ENCODE measurements around the gene CISH. TPM values are rescaled to one million over a fixed set of nuclear protein-coding genes. Genes with fewer than 3 reads are reported as not detected.

The CISH gene
- total and polyA plus RNA-seq, 4 donors = 4.7 to 32.5 (median 24.3) TPM

DNA sequence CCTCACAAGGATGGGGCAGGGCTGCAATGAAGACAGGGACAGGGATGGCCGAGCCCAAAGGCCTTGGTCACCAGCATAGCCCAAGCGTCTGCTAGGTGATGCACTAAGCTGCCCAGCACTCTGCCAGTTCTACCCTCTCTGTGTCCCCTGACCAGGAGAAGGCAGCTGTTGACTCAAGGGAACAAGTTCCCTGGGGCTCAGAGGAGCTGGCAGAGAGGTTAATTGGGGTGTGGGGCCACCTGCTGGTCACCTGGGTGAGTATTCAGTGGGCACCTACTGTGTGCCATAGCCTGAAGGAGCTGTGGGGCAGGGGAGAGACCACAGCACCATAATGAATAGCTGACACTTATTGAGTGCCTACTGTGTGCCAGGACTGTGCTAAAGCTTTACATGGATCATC, 41.1 kb upstream of the CISH start:
- TF ChIP-seq NR2F2 (IDR thresholded peaks at IDR 0.05) = no peak
- TF ChIP-seq RXRA (IDR thresholded peaks at IDR 0.05) = no peak
- no peak for TF ChIP-seq FOXA2 (IDR thresholded peaks at IDR 0.05)
- no peak for TF ChIP-seq SP1 (IDR thresholded peaks at IDR 0.05)
- TF ChIP-seq RAD21 (IDR thresholded peaks at IDR 0.05) = peak; percentile 55 to 77
- TF ChIP-seq, protein P1, sequence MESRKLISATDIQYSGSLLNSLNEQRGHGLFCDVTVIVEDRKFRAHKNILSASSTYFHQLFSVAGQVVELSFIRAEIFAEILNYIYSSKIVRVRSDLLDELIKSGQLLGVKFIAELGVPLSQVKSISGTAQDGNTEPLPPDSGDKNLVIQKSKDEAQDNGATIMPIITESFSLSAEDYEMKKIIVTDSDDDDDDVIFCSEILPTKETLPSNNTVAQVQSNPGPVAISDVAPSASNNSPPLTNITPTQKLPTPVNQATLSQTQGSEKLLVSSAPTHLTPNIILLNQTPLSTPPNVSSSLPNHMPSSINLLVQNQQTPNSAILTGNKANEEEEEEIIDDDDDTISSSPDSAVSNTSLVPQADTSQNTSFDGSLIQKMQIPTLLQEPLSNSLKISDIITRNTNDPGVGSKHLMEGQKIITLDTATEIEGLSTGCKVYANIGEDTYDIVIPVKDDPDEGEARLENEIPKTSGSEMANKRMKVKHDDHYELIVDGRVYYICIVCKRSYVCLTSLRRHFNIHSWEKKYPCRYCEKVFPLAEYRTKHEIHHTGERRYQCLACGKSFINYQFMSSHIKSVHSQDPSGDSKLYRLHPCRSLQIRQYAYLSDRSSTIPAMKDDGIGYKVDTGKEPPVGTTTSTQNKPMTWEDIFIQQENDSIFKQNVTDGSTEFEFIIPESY (IDR thresholded peaks at IDR 0.05) = no peak
- no peak for TF ChIP-seq EGR1 (IDR thresholded peaks at IDR 0.05; ENCODE audit: low read depth in 2 of 2)
- no peak for TF ChIP-seq YY1 (IDR thresholded peaks at IDR 0.05)
- no peak for TF ChIP-seq JUND (IDR thresholded peaks at IDR 0.05)
- TF ChIP-seq, protein P2, sequence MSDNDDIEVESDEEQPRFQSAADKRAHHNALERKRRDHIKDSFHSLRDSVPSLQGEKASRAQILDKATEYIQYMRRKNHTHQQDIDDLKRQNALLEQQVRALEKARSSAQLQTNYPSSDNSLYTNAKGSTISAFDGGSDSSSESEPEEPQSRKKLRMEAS (IDR thresholded peaks at IDR 0.05) = no peak
- no peak for TF ChIP-seq FOXA1 (IDR thresholded peaks at IDR 0.05)
- no peak for TF ChIP-seq TAF1 (conservative IDR thresholded peaks at IDR 0.05)
- TF ChIP-seq, protein P3, sequence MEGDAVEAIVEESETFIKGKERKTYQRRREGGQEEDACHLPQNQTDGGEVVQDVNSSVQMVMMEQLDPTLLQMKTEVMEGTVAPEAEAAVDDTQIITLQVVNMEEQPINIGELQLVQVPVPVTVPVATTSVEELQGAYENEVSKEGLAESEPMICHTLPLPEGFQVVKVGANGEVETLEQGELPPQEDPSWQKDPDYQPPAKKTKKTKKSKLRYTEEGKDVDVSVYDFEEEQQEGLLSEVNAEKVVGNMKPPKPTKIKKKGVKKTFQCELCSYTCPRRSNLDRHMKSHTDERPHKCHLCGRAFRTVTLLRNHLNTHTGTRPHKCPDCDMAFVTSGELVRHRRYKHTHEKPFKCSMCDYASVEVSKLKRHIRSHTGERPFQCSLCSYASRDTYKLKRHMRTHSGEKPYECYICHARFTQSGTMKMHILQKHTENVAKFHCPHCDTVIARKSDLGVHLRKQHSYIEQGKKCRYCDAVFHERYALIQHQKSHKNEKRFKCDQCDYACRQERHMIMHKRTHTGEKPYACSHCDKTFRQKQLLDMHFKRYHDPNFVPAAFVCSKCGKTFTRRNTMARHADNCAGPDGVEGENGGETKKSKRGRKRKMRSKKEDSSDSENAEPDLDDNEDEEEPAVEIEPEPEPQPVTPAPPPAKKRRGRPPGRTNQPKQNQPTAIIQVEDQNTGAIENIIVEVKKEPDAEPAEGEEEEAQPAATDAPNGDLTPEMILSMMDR (IDR thresholded peaks at IDR 0.05; ENCODE audit: low read depth, low read length, missing input control) = peak; percentile 33

DNA sequence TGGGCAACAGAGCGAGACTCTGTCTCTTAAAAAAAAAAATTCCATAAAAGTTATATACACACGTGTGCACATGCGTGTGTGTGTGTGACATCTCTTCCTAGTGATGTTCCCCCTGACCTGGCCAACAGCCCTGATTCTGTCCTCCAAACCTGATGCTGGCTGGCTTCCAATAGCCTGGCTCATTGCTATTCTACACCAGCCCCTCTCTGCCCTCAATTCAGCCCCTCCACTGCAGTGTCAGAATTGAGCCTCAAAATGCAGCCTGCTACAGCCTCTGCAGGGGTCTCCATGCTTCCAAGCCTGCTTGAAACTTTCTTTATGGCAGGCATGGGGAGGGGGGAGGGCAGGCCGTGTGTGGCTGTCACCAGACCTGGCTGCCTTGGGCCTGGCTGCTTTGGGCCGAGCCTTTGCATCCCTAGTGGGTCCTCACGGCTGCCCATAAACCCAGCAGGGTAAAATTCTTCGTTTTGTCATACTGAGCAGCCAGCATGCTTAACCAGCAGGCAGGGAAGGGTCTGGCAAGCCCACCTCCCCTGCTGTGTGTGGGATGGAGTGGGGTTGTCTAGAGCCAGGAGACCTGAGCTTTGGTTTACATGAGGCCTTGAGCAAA, 40.5 kb upstream of the CISH start:
- no peak for TF ChIP-seq RAD21 (IDR thresholded peaks at IDR 0.05)
- TF ChIP-seq, protein P4, sequence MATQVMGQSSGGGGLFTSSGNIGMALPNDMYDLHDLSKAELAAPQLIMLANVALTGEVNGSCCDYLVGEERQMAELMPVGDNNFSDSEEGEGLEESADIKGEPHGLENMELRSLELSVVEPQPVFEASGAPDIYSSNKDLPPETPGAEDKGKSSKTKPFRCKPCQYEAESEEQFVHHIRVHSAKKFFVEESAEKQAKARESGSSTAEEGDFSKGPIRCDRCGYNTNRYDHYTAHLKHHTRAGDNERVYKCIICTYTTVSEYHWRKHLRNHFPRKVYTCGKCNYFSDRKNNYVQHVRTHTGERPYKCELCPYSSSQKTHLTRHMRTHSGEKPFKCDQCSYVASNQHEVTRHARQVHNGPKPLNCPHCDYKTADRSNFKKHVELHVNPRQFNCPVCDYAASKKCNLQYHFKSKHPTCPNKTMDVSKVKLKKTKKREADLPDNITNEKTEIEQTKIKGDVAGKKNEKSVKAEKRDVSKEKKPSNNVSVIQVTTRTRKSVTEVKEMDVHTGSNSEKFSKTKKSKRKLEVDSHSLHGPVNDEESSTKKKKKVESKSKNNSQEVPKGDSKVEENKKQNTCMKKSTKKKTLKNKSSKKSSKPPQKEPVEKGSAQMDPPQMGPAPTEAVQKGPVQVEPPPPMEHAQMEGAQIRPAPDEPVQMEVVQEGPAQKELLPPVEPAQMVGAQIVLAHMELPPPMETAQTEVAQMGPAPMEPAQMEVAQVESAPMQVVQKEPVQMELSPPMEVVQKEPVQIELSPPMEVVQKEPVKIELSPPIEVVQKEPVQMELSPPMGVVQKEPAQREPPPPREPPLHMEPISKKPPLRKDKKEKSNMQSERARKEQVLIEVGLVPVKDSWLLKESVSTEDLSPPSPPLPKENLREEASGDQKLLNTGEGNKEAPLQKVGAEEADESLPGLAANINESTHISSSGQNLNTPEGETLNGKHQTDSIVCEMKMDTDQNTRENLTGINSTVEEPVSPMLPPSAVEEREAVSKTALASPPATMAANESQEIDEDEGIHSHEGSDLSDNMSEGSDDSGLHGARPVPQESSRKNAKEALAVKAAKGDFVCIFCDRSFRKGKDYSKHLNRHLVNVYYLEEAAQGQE (IDR thresholded peaks at IDR 0.05) = no peak
- TF ChIP-seq FOXA1 (IDR thresholded peaks at IDR 0.05) = no peak
- TF ChIP-seq, protein P5, sequence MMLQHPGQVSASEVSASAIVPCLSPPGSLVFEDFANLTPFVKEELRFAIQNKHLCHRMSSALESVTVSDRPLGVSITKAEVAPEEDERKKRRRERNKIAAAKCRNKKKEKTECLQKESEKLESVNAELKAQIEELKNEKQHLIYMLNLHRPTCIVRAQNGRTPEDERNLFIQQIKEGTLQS (IDR thresholded peaks at IDR 0.05) = no peak
- TF ChIP-seq TAF1 (conservative IDR thresholded peaks at IDR 0.05) = no peak
- no peak for TF ChIP-seq YY1 (IDR thresholded peaks at IDR 0.05)
- TF ChIP-seq, protein P2 (IDR thresholded peaks at IDR 0.05) = no peak
- TF ChIP-seq, protein P1 (IDR thresholded peaks at IDR 0.05) = no peak
- TF ChIP-seq, protein P3 (IDR thresholded peaks at IDR 0.05; ENCODE audit: low read depth, low read length, missing input control) = no peak
- no peak for TF ChIP-seq EGR1 (IDR thresholded peaks at IDR 0.05; ENCODE audit: low read depth in 2 of 2)
- 69% methylated on average over 7 of the region's 7 CpGs for WGBS
- no peak overlapping the region for H3K9ac ChIP-seq (ENCODE audit: low read depth in 1 of 2, low read length in 2 of 2)
- H3K27me3 ChIP-seq (ENCODE audit: control insufficient read depth in 4 of 4, insufficient read depth in 4 of 4, low read length in 3 of 4) = no peaks in the 10 kb centered on the region
- no peak overlapping the region for H3K4me3 ChIP-seq (ENCODE audit: low read depth in 1 of 3, low read length in 3 of 3)
- no peaks in the 10 kb centered on the region for H3K4me1 ChIP-seq (ENCODE audit: control insufficient read depth in 4 of 4, insufficient read depth in 4 of 4, low read length in 3 of 4)
- H3K36me3 ChIP-seq (ENCODE audit: control insufficient read depth in 4 of 4, insufficient read depth in 3 of 4, low read depth in 1 of 4, low read length in 3 of 4) = peaks cover 0 to 13% (median 3%) of the 10 kb centered on the region in 4 donors
- no peak overlapping the region for H3K27ac ChIP-seq (ENCODE audit: low read depth in 1 of 2, low read length in 2 of 2)
- no peak for DNase-seq (ENCODE audit: low spot score)
- no peaks in the 10 kb centered on the region for H3K9me3 ChIP-seq (ENCODE audit: control insufficient read depth in 4 of 4, low read length in 3 of 4)

More for the DNA sequence above, 41.1 kb upstream of the CISH start:
- Histone ChIP-seq H3K4me1 (ENCODE audit: control insufficient read depth in 4 of 4, insufficient read depth in 4 of 4, low read length in 3 of 4) (no peaks in the 10 kb centered on the region), H3K27ac (ENCODE audit: low read depth in 1 of 2, low read length in 2 of 2) (no peak overlapping the region), H3K36me3 (ENCODE audit: control insufficient read depth in 4 of 4, insufficient read depth in 3 of 4, low read depth in 1 of 4, low read length in 3 of 4) (peaks cover 0 to 7% (median 0%) of the 10 kb centered on the region in 4 donors), H3K9me3 (ENCODE audit: control insufficient read depth in 4 of 4, low read length in 3 of 4) (no peaks in the 10 kb centered on the region), H3K4me3 (ENCODE audit: low read depth in 1 of 3, low read length in 3 of 3) (no peak overlapping the region), H3K9ac (ENCODE audit: low read depth in 1 of 2, low read length in 2 of 2) (no peak overlapping the region), H3K27me3 (ENCODE audit: control insufficient read depth in 4 of 4, insufficient read depth in 4 of 4, low read length in 3 of 4) (no peaks in the 10 kb centered on the region)
- 66% methylated on average over 2 of the region's 2 CpGs for WGBS
- no peak for DNase-seq (ENCODE audit: low spot score)

Data from liver (tissue), 9 donors.